Memory B cell (primary cell): Measurements from ENCODE around the gene GRIK2.

Experiments
- ATAC-seq: fragments of 150-1000 bp; cut with Tn5 transposase; 2 replicates; pipeline ENCODE4 v1.10.0; 2021; ENCODE audit warnings: low read depth, mild to moderate bottlenecking, moderate library complexity
- DNase-seq, 2 donors: peaks; one replicate each; pipeline ENCODE4 v3.0.0; 2022; ENCODE audit warnings: low spot score in 2 of 2
- H3K27ac Mint-ChIP-seq: one replicate; pipeline ENCODE4 v1.8.0; 2022; ENCODE audit warnings: mild to moderate bottlenecking, moderate library complexity, mixed read lengths
- H3K27me3 Mint-ChIP-seq: one replicate; pipeline ENCODE4 v1.8.0; 2022; ENCODE audit warnings: mixed read lengths
- H3K36me3 Mint-ChIP-seq: one replicate; pipeline ENCODE4 v1.8.0; 2022; ENCODE audit warnings: mild to moderate bottlenecking, mixed read lengths
- H3K4me1 Mint-ChIP-seq: one replicate; pipeline ENCODE4 v1.8.0; 2022; ENCODE audit warnings: mixed read lengths
- H3K4me3 Mint-ChIP-seq: one replicate; pipeline ENCODE4 v1.8.0; 2022; ENCODE audit warnings: mild to moderate bottlenecking, moderate library complexity, mixed read lengths
- H3K9me3 Mint-ChIP-seq: one replicate; pipeline ENCODE4 v1.8.0; 2022; ENCODE audit warnings: mixed read lengths

GRIK2 gene

DNA sequence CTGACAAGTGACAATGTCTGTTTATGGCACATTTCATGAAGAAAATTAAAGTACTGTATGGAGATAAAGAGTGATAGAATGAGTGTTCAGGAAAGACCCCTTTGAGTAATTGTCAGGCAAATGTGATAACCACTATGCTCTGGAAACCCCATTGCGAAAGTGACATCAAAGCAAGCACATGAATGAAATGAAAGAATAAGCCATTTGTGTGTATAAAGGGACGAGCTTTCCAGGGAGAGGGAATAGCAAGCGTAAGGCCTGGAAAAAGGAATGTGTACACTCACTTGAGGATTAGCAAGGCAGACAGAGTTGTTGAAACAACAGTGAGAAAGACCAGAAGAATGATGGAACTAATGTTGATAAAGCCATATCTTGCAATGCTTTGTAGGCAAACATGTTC is 490.0 kb downstream of the GRIK2 start:
- no peaks in the 10 kb centered on the region for H3K36me3 Mint-ChIP-seq
- ATAC-seq (no peak), DNase-seq (no peak)
- peaks cover 6% of the 10 kb centered on the region for H3K9me3 Mint-ChIP-seq
- H3K27me3 Mint-ChIP-seq: no peaks in the 10 kb centered on the region
- H3K27ac Mint-ChIP-seq: no peak overlapping the region
- no peak overlapping the region for H3K4me3 Mint-ChIP-seq
- no peaks in the 10 kb centered on the region for H3K4me1 Mint-ChIP-seq

DNA sequence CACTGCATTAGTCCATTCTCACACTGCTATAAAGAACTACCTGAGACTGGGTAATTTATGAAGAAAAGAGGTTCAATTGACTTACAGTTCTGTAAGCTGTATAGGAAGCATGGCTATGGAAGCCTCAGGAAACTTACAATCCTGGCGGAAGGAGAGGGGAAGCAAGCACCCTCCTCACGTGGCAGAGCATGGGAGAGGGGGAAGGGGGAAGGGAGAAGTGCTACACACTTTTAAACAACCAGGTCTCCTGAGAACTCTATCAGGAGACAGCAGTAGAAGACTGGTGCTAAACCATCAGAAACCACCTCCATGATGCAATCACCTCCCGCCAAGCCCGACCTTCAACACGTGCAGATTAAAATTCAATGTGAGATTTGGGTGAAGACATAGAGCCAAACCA is 494.0 kb downstream of the GRIK2 start:
- Mint-ChIP-seq H3K27ac (no peak overlapping the region), H3K27me3 (no peaks in the 10 kb centered on the region), H3K36me3 (no peaks in the 10 kb centered on the region), H3K9me3 (peaks cover 6% of the 10 kb centered on the region), H3K4me1 (no peaks in the 10 kb centered on the region), H3K4me3 (no peak overlapping the region)
- ATAC-seq (no peak), DNase-seq (no peak)

DNA sequence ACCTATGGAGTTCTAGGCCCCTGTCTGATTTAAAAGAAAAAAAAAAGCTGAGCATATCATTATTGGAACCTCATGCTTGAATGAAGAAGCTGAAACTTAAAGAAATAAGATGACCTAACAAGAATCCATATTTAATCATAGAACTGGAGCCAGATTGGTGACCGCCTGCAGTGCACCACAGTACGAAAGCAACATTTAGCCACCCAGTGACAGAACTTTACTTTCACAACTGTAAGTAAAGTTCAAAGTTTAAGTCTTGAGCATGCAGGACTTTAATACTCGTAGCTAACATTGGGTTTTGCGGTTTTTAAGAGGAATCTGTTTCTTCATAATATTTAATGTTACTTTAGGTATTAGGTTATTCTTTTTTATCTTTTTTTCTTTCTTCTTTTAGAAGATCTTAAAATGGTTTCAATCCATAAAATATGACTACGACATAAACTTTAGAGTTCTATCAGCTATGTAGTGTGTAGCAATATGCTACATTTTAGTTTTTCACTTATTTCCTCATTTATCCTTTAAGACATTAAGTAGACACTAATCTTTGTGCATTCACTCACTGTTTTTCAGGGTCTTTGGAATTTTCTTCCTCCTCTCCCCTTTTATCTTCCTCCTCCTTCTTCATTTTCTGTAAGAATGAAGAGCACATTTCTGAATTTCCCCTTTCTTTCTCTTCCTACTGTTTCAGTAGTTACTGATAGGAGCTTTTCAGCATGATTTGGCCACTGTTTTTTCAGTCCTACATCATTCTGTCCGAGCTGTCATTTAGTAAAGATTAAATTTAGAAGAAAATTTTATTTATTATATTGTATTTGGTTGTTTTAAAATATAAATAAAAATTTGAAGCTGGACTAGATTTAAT is 514.1 kb downstream of the GRIK2 start:
- H3K4me3 Mint-ChIP-seq: no peak overlapping the region
- no peak for ATAC-seq
- DNase-seq: no peak
- H3K36me3 Mint-ChIP-seq: no peaks in the 10 kb centered on the region
- no peaks in the 10 kb centered on the region for H3K9me3 Mint-ChIP-seq
- no peaks in the 10 kb centered on the region for H3K27me3 Mint-ChIP-seq
- no peak overlapping the region for H3K27ac Mint-ChIP-seq
- no peaks in the 10 kb centered on the region for H3K4me1 Mint-ChIP-seq

DNA sequence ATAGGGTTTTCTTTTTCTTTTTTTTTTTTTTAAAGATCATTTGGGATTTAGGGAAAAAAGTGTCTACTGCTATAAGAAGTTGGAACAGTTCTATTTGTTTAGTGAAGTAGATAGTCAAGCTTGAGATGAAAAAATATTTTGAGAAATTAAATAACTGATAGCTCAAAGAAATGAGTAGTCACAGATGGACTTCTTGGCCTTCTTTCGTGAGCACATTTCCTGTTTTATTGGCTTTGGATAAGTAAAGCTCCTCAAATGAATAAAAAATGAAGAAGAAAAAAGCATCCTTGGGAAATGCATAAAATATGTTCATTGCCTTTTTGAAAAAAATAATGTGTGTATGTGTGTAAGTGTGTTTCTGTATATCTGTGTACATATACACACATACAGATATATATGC is 515.9 kb downstream of the GRIK2 start:
- H3K27ac Mint-ChIP-seq: no peak overlapping the region
- no peaks in the 10 kb centered on the region for H3K27me3 Mint-ChIP-seq
- ATAC-seq (no peak), DNase-seq (no peak)
- no peaks in the 10 kb centered on the region for H3K4me1 Mint-ChIP-seq
- no peak overlapping the region for H3K4me3 Mint-ChIP-seq
- no peaks in the 10 kb centered on the region for H3K36me3 Mint-ChIP-seq
- no peaks in the 10 kb centered on the region for H3K9me3 Mint-ChIP-seq

DNA sequence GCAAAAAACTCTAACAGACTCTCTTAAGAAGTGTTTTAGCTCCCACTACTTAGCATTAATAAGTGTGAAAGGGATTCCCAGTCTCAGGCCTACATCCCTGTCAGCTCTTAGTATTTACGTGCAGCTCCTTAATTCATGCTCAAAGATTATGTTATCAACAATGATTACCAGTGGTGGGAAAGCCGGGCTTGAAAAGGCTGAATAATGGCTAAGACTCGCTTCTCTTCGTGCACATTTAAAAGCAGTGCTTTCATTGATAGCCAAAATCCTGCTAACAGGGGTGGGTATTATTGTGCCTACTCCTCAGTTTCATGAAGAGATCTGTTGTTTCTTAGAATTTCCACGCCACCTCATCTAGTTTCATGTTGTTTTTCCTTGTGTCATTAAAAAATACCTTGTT is 518.8 kb downstream of the GRIK2 start:
- Mint-ChIP-seq H3K4me1 (no peaks in the 10 kb centered on the region), H3K27ac (no peak overlapping the region), H3K9me3 (no peaks in the 10 kb centered on the region), H3K27me3 (no peaks in the 10 kb centered on the region), H3K36me3 (no peaks in the 10 kb centered on the region), H3K4me3 (no peak overlapping the region)
- DNase-seq: no peak
- no peak for ATAC-seq

DNA sequence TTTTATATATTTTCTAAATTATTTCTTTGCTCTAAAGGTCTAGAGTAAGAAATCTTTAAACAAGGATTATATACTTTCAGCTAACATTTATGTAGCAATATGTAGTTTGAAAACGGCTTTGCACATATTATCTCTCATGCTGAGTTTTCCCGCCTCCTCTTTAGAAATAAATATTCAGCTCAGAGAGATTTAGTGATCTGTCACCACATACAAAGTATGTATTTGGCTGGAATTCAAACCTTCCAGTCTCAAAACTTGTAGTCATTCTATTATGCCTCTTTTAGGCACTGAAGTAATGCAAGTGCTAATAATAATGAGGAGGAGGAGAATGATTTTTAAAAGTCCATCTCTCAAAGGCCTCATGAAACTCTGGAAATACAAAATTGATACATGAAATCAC is 525.0 kb downstream of the GRIK2 start:
- no peaks in the 10 kb centered on the region for H3K27me3 Mint-ChIP-seq
- H3K27ac Mint-ChIP-seq: no peak overlapping the region
- H3K4me1 Mint-ChIP-seq: no peaks in the 10 kb centered on the region
- H3K4me3 Mint-ChIP-seq: no peak overlapping the region
- no peaks in the 10 kb centered on the region for H3K9me3 Mint-ChIP-seq
- ATAC-seq (no peak), DNase-seq (no peak)
- no peaks in the 10 kb centered on the region for H3K36me3 Mint-ChIP-seq

DNA sequence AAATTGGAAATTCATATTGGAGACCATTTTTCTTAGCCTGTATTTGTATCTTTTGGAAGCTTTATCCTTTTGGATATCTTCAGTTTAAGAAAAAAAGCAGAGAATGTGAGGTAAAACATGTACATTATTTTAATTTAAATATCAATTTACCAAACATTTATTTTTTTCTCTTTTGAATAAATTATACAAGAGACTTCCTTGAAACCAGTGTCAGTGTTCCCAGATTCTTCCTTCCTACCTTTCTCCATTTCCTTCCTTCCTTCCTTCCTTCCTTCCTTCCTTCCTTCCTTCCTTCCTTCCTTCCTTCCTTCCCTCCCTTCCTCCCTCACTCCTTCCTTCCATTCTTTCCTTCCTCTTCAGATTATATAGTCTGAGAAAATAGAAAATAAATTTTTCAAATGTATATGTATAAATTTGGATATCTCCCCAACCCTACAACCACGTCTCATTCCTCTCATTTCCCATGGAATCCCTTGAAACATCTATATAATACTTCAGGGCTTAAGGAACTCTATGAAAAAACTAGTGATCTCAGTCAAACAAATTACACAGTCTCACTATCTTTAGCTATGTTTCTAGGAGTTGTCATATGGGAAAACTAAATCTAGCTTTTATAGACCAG is 528.4 kb downstream of the GRIK2 start:
- ATAC-seq: no peak

DNA sequence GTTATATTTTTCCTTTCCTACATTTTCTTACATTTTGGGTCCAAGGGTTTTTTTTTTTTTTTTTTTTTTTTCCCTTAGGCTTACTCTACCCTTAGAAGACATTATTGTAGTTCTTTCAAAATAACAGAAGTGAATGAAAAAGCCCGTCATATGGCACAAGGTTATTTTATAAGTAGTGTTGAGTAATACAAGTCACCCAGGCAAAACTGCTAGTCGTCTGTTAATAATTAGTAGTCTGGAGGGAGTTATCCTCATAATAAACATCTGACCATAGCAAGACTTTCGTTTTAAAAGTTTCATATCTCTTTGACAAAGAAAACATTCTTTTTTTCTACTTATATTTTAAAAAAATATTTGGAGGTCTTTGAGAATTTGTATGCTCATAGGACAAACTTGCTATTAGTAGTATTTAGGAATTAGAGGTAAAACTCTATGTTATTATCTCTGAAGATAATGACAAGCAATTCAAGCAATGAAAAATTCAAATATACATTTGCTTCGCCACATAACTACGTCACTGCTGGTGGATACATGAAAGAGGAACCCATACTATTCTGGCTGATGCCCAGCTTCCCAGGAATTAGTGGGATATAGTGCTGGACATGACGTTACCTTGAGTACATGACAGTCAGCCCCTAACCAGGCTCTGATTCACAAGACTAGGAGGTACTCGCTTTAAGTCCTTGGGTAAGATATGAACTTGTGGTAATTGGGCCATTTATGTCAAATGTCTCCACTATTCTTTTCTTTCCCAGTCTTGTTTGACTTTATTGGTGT is 532.8 kb downstream of the GRIK2 start:
- no peak overlapping the region for H3K27ac Mint-ChIP-seq
- no peak for DNase-seq
- ATAC-seq: no peak
- H3K4me3 Mint-ChIP-seq: no peak overlapping the region
- H3K36me3 Mint-ChIP-seq: no peaks in the 10 kb centered on the region
- no peaks in the 10 kb centered on the region for H3K27me3 Mint-ChIP-seq
- no peaks in the 10 kb centered on the region for H3K4me1 Mint-ChIP-seq
- H3K9me3 Mint-ChIP-seq: no peaks in the 10 kb centered on the region

More for the DNA sequence above, 528.4 kb downstream of the GRIK2 start:
- no peak for DNase-seq
- H3K4me3 Mint-ChIP-seq: no peak overlapping the region
- no peaks in the 10 kb centered on the region for H3K4me1 Mint-ChIP-seq
- H3K27me3 Mint-ChIP-seq: no peaks in the 10 kb centered on the region
- no peak overlapping the region for H3K27ac Mint-ChIP-seq
- no peaks in the 10 kb centered on the region for H3K36me3 Mint-ChIP-seq
- H3K9me3 Mint-ChIP-seq: no peaks in the 10 kb centered on the region

DNA sequence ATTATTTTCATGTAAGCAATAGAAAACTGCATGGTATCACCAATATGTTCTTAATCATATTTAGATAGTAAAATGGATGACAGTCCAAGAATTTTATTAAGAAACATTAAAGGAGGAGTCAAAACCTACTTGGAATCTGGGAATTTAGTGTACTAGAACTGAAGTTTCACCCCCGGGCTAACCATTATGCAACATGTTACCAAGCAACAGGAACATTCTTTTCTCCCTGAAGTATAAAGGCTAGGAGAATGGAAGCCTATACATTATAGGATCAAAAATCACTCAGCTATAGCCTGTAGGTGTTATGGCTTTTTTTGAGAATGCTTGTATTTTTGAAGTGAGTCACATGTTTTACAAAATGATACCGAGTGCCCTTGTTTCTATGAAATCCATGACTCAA is 538.3 kb downstream of the GRIK2 start:
- no peak overlapping the region for H3K27ac Mint-ChIP-seq
- H3K4me3 Mint-ChIP-seq: no peak overlapping the region
- peaks cover 3% of the 10 kb centered on the region for H3K9me3 Mint-ChIP-seq
- no peak for ATAC-seq
- no peaks in the 10 kb centered on the region for H3K4me1 Mint-ChIP-seq
- no peaks in the 10 kb centered on the region for H3K36me3 Mint-ChIP-seq
- no peak for DNase-seq
- no peaks in the 10 kb centered on the region for H3K27me3 Mint-ChIP-seq

DNA sequence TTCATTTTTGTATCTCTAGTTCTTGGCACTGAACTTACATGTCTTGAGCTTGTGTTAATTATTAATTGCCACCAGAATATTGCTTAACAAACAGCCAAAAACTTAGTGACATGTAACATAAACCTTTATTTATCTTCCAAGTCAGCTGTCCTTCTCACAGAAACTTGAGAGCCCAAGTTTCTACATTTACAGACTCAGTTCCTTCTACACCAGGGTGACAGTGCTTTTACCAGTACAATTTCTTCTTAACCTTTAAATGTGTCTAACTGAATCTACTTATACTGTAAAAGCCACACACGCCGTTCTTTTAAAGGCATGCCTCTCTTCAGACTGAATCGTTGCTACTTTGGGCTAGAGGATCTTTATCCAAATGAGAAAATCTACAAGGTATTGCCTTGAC is 539.2 kb downstream of the GRIK2 start:
- ATAC-seq (no peak), DNase-seq (no peak)
- H3K27ac Mint-ChIP-seq: no peak overlapping the region
- H3K4me3 Mint-ChIP-seq: no peak overlapping the region
- H3K36me3 Mint-ChIP-seq: no peaks in the 10 kb centered on the region
- H3K4me1 Mint-ChIP-seq: no peaks in the 10 kb centered on the region
- no peaks in the 10 kb centered on the region for H3K27me3 Mint-ChIP-seq
- peaks cover 3% of the 10 kb centered on the region for H3K9me3 Mint-ChIP-seq

DNA sequence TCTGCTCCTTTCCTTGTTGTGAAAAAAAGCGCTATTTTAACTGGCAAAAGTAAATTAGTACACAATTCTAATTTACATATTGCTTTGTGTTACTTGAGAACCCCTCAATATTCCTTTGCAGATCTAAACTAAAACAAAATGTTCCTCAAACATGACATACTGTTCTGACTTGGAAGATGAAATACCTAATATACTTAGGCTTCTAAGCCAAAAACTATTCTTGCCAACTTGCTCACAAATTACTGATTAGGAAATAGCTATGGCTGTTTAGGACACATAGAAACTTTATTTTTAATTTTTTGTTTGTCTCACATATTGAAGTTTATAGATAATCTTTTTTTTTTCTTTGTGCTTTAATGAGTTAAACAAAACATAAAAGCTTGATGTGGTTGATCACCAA is 542.2 kb downstream of the GRIK2 start:
- no peak for DNase-seq

DNA sequence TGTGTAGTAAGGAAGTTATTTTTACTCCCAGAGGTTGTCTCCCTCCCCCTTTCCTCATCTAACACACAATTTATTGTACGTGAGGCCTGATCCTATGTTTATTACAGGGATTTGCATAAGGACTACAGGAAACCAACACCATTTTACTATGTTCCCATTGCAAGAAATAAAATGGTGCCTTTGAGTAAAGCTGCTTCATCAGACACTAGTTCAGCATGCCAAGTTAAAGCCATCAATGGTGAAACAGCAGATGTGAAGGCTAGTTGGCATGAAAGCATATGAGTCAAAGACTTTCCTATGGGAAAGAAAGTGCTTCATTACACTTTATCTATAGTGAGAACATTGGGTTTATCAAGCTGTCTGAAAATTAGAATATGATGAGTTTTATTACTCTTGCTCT is 543.0 kb downstream of the GRIK2 start:
- DNase-seq (no peak), ATAC-seq (no peak)
- no peaks in the 10 kb centered on the region for H3K36me3 Mint-ChIP-seq
- peaks cover 3% of the 10 kb centered on the region for H3K9me3 Mint-ChIP-seq
- no peaks in the 10 kb centered on the region for H3K4me1 Mint-ChIP-seq
- no peak overlapping the region for H3K27ac Mint-ChIP-seq
- no peaks in the 10 kb centered on the region for H3K27me3 Mint-ChIP-seq
- H3K4me3 Mint-ChIP-seq: no peak overlapping the region

More for the DNA sequence above, 542.2 kb downstream of the GRIK2 start:
- H3K4me3 Mint-ChIP-seq: no peak overlapping the region
- ATAC-seq: no peak
- H3K9me3 Mint-ChIP-seq: peaks cover 3% of the 10 kb centered on the region
- H3K27ac Mint-ChIP-seq: no peak overlapping the region
- H3K36me3 Mint-ChIP-seq: no peaks in the 10 kb centered on the region
- H3K27me3 Mint-ChIP-seq: no peaks in the 10 kb centered on the region
- no peaks in the 10 kb centered on the region for H3K4me1 Mint-ChIP-seq

DNA sequence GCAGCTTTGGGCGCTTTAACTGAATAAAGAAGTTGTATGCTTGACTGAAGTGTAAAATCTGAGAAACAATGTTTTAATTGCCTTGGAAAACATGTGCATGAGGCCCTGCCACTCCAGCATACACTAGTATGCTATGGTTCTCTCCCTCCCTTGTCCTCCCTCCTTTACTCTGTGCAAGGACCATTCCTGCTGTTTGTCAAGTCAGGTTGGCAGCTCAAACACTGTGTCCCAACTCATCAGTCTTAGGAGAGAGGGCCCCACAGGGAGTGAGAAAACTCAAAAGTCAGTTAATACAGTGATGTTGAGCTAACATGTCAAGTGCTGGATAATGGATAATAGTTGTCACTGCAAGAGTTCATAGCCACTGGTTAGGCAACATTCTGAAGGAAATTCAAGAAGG is 543.6 kb downstream of the GRIK2 start:
- ATAC-seq: no peak
- H3K9me3 Mint-ChIP-seq: peaks cover 3% of the 10 kb centered on the region
- H3K27ac Mint-ChIP-seq: no peak overlapping the region
- no peaks in the 10 kb centered on the region for H3K27me3 Mint-ChIP-seq
- no peaks in the 10 kb centered on the region for H3K4me1 Mint-ChIP-seq
- H3K36me3 Mint-ChIP-seq: no peaks in the 10 kb centered on the region
- DNase-seq: no peak
- H3K4me3 Mint-ChIP-seq: no peak overlapping the region

DNA sequence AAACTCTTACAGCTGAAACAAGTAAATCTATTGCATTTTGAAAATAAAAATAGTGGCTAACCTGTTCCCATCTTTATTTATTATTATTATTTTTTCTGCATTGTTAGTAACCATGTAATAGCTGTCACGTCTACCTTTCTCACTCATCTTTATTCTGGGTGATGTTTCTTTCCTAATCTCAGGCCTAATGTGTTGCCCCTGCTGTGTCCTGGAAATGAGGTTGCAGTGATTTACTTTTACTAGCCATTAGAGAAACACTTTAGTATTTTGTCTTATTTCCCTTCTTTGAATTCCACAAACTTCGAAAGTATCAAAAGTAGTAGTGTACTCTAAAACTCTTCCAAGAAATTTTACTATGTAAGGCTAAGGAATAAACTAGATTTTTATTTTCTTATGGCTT is 546.9 kb downstream of the GRIK2 start:
- Mint-ChIP-seq H3K4me3 (no peak overlapping the region), H3K9me3 (peaks cover 9% of the 10 kb centered on the region), H3K4me1 (no peaks in the 10 kb centered on the region), H3K36me3 (no peaks in the 10 kb centered on the region), H3K27me3 (no peaks in the 10 kb centered on the region), H3K27ac (no peak overlapping the region)
- no peak for DNase-seq
- ATAC-seq: no peak
